Measurements from ENCODE around the gene GID8.

The GID8 gene

GRCh38 chr20:62968378-62969178 lies 30.6 kb downstream of the GID8 start:
- peaks cover 9% of the 10 kb centered on the region for H3K36me3 Mint-ChIP-seq (ENCODE audit: low read depth)

GRCh38 chr20:62969179-62969760 lies 31.3 kb downstream of the GID8 start:
- H3K27ac Mint-ChIP-seq: no peak overlapping the region
- H3K4me3 Mint-ChIP-seq: no peak overlapping the region
- H3K9me3 Mint-ChIP-seq: no peaks in the 10 kb centered on the region
- peaks cover 4% of the 10 kb centered on the region for H3K36me3 Mint-ChIP-seq (ENCODE audit: low read depth)
- peaks cover 30% of the 10 kb centered on the region for H3K27me3 Mint-ChIP-seq
- peaks cover 13% of the 10 kb centered on the region for H3K4me1 Mint-ChIP-seq (ENCODE audit: low read depth)
- no peak for DNase-seq

More at GRCh38 chr20:62968378-62969178, 30.6 kb downstream of the GID8 start:
- no peaks in the 10 kb centered on the region for H3K9me3 Mint-ChIP-seq
- H3K4me3 Mint-ChIP-seq: no peak overlapping the region
- no peak overlapping the region for H3K27ac Mint-ChIP-seq
- no peak for DNase-seq
- peaks cover 11% of the 10 kb centered on the region for H3K4me1 Mint-ChIP-seq (ENCODE audit: low read depth)
- peaks cover 23% of the 10 kb centered on the region for H3K27me3 Mint-ChIP-seq

GRCh38 chr20:62969939-62970306 lies 32.0 kb downstream of the GID8 start:
- no peaks in the 10 kb centered on the region for H3K9me3 Mint-ChIP-seq
- H3K36me3 Mint-ChIP-seq (ENCODE audit: low read depth): peaks cover 2% of the 10 kb centered on the region
- no peak for DNase-seq
- H3K4me3 Mint-ChIP-seq: no peak overlapping the region
- H3K27ac Mint-ChIP-seq: no peak overlapping the region
- peaks cover 13% of the 10 kb centered on the region for H3K4me1 Mint-ChIP-seq (ENCODE audit: low read depth)
- H3K27me3 Mint-ChIP-seq: peaks cover 37% of the 10 kb centered on the region

- Mint-ChIP-seq H3K27me3 (peaks cover 42% of the 10 kb centered on the region), H3K27ac (no peak overlapping the region), H3K4me1 (ENCODE audit: low read depth) (peaks cover 13% of the 10 kb centered on the region), H3K4me3 (no peak overlapping the region), H3K36me3 (ENCODE audit: low read depth) (no peaks in the 10 kb centered on the region), H3K9me3 (no peaks in the 10 kb centered on the region)
- no peak for DNase-seq
Observed at GRCh38 chr20:62970307-62971210, 32.6 kb downstream of the GID8 start.

- Mint-ChIP-seq H3K4me1 (ENCODE audit: low read depth) (peaks cover 13% of the 10 kb centered on the region), H3K27ac (no peak overlapping the region), H3K4me3 (no peak overlapping the region)
Observed at GRCh38 chr20:62971211-62971949, 33.4 kb downstream of the GID8 start.

GRCh38 chr20:62971950-62972844 lies 34.2 kb downstream of the GID8 start:
- Mint-ChIP-seq H3K27me3 (peaks cover 54% of the 10 kb centered on the region), H3K36me3 (ENCODE audit: low read depth) (no peaks in the 10 kb centered on the region), H3K4me3 (peak overlapping the region; percentile 10), H3K27ac (no peak overlapping the region), H3K9me3 (no peaks in the 10 kb centered on the region), H3K4me1 (ENCODE audit: low read depth) (peaks cover 18% of the 10 kb centered on the region)
- peak; percentile 90 for DNase-seq

More at GRCh38 chr20:62971211-62971949, 33.4 kb downstream of the GID8 start:
- DNase-seq: no peak
- H3K27me3 Mint-ChIP-seq: peaks cover 50% of the 10 kb centered on the region
- H3K36me3 Mint-ChIP-seq (ENCODE audit: low read depth): no peaks in the 10 kb centered on the region
- no peaks in the 10 kb centered on the region for H3K9me3 Mint-ChIP-seq

- H3K36me3 Mint-ChIP-seq (ENCODE audit: low read depth): no peaks in the 10 kb centered on the region
- H3K4me3 Mint-ChIP-seq: no peak overlapping the region
- H3K27ac Mint-ChIP-seq: no peak overlapping the region
- DNase-seq: no peak
- H3K27me3 Mint-ChIP-seq: peaks cover 61% of the 10 kb centered on the region
- no peaks in the 10 kb centered on the region for H3K9me3 Mint-ChIP-seq
- peaks cover 27% of the 10 kb centered on the region for H3K4me1 Mint-ChIP-seq (ENCODE audit: low read depth)
Observed at GRCh38 chr20:62972845-62973745, 35.1 kb downstream of the GID8 start.

GRCh38 chr20:62975251-62975760 lies 37.4 kb downstream of the GID8 start:
- H3K27ac Mint-ChIP-seq: no peak overlapping the region
- no peak overlapping the region for H3K4me3 Mint-ChIP-seq
- H3K27me3 Mint-ChIP-seq: peaks cover 81% of the 10 kb centered on the region
- H3K4me1 Mint-ChIP-seq (ENCODE audit: low read depth): peaks cover 39% of the 10 kb centered on the region
- H3K36me3 Mint-ChIP-seq (ENCODE audit: low read depth): no peaks in the 10 kb centered on the region
- DNase-seq: no peak
- no peaks in the 10 kb centered on the region for H3K9me3 Mint-ChIP-seq

- H3K9me3 Mint-ChIP-seq: no peaks in the 10 kb centered on the region
- H3K4me3 Mint-ChIP-seq: no peak overlapping the region
- no peak overlapping the region for H3K27ac Mint-ChIP-seq
- peaks cover 42% of the 10 kb centered on the region for H3K4me1 Mint-ChIP-seq (ENCODE audit: low read depth)
- H3K27me3 Mint-ChIP-seq: peaks cover 86% of the 10 kb centered on the region
- no peak for DNase-seq
- no peaks in the 10 kb centered on the region for H3K36me3 Mint-ChIP-seq (ENCODE audit: low read depth)
Observed at GRCh38 chr20:62975812-62976508, 38.0 kb downstream of the GID8 start.

GRCh38 chr20:62976886-62977285 lies 38.9 kb downstream of the GID8 start:
- Mint-ChIP-seq H3K4me3 (no peak overlapping the region), H3K27me3 (peaks cover 88% of the 10 kb centered on the region), H3K9me3 (no peaks in the 10 kb centered on the region), H3K4me1 (ENCODE audit: low read depth) (peaks cover 46% of the 10 kb centered on the region), H3K36me3 (ENCODE audit: low read depth) (no peaks in the 10 kb centered on the region), H3K27ac (no peak overlapping the region)
- DNase-seq: no peak

GRCh38 chr20:62977613-62978560 lies 39.9 kb downstream of the GID8 start:
- Mint-ChIP-seq H3K9me3 (no peaks in the 10 kb centered on the region), H3K27me3 (peaks cover 87% of the 10 kb centered on the region), H3K4me1 (ENCODE audit: low read depth) (peaks cover 44% of the 10 kb centered on the region), H3K27ac (no peak overlapping the region), H3K36me3 (ENCODE audit: low read depth) (no peaks in the 10 kb centered on the region), H3K4me3 (peak overlapping the region; percentile 25)
- peak; percentile 79 for DNase-seq

Data from activated T-cell treated with anti-CD3 and anti-CD28 coated beads, Interleukin-2, amount 50 U/mL, for 24 hours (primary cell).